OCI-LY3 (cell line): ENCODE data around the gene CYSLTR1.

Experiments used
- CTCF ChIP-seq: fragments of 200-600, 300-600 bp; sonication (generic); IDR thresholded peaks from 2 replicates; pipeline ENCODE4 v1.5.1; 2014; ENCODE audit warnings: antibody characterized with exemption, low read length, low read depth
- EZH2phosphoT487 ChIP-seq: fragments of 200-600 bp; shearing (Covaris generic); IDR thresholded peaks from 2 replicates; pipeline ENCODE4 v1.6.1; 2018; ENCODE audit warnings: antibody characterized with exemption, mixed run types, low read depth

GRCh38 chrX:78237127-78237526 is 90.3 kb downstream of the CYSLTR1 start:
- TF ChIP-seq EZH2phosphoT487 = no peak
- no peak for TF ChIP-seq CTCF
